IMR-90 (cell line): Measurements from ENCODE around the gene HSPA12A. TPM values are rescaled to one million over a fixed set of nuclear protein-coding genes. Genes with fewer than 3 reads are reported as not detected.

Source experiments
- ATAC-seq: fragments of 200-7000 bp; cut with Tn5 transposase; 2 replicates; pipeline ENCODE4 v1.9.1; 2020; ENCODE audit warnings: low read depth, mild to moderate bottlenecking, moderate library complexity
- BruUV-seq: library from RNA; stranded (reverse); fragments of 400-500 nt; replicated peaks from 2 replicates; lab custom pipeline; 2021; lab: Mats Ljungman, UMichigan
- CTCF ChIA-PET: fragments of 300-600 bp; formaldehyde crosslinking; extraction: SDS; loops from one replicate; lab custom pipeline; 2021; ENCODE audit warnings: antibody characterized with exemption; lab: Yijun Ruan, JAX
- POLR2A ChIA-PET: fragments of 300-600 bp; sonication (Branson Sonifier 250); formaldehyde crosslinking; loops from one replicate; lab custom pipeline; 2022; ENCODE audit warnings: antibody characterized with exemption; ENCODE audit not compliant: unreplicated experiment; lab: Charles Lee
- DNase-seq: peaks from one replicate; pipeline ENCODE4 v3.0.0; 2013
- H2AFZ ChIP-seq: replicated peaks from 2 replicates; pipeline ENCODE3; 2013; ENCODE audit warnings: low read length, mild to moderate bottlenecking; ENCODE audit not compliant: poor library complexity
- H2AK5ac ChIP-seq: 2 replicates; pipeline ENCODE4 v1.6.1; 2013; ENCODE audit warnings: low read depth, low read length, inconsistent platforms
- H2AK9ac ChIP-seq: replicated peaks from 2 replicates; pipeline ENCODE3; 2013; ENCODE audit warnings: mild to moderate bottlenecking, low read depth, low read length, moderate library complexity; ENCODE audit not compliant: poor library complexity
- H2BK120ac ChIP-seq: 2 replicates; pipeline ENCODE4 v1.6.1; 2013; ENCODE audit warnings: low read depth, low read length, inconsistent platforms
- H2BK15ac ChIP-seq: 3 replicates; pipeline ENCODE4 v1.6.1; 2013; ENCODE audit warnings: low read depth, low read length, inconsistent platforms
- H2BK20ac ChIP-seq: 2 replicates; pipeline ENCODE4 v1.6.1; 2013; ENCODE audit warnings: low read depth, mild to moderate bottlenecking, inconsistent platforms, low read length, moderate library complexity
- H2BK5ac ChIP-seq: 2 replicates; pipeline ENCODE4 v1.6.1; 2013; ENCODE audit warnings: mild to moderate bottlenecking, low read depth, low read length, inconsistent platforms; ENCODE audit not compliant: poor library complexity, severe bottlenecking
- H3K14ac ChIP-seq: replicated peaks from 2 replicates; pipeline ENCODE4 v1.6.1; 2013; ENCODE audit warnings: low read depth, low read length, inconsistent platforms
- H3K18ac ChIP-seq: 2 replicates; pipeline ENCODE4 v1.6.1; 2013; ENCODE audit warnings: low read depth, low read length, control low read depth
- H3K23ac ChIP-seq: 2 replicates; pipeline ENCODE4 v1.6.1; 2013; ENCODE audit warnings: low read depth, low read length, inconsistent platforms
- H3K27ac ChIP-seq: 2 replicates; pipeline ENCODE4 v1.5.1; 2013; ENCODE audit warnings: mild to moderate bottlenecking, control low read depth, low read length; ENCODE audit not compliant: insufficient read depth
- H3K27me3 ChIP-seq: 2 replicates; pipeline ENCODE4 v1.6.1; 2013; ENCODE audit warnings: low read length; ENCODE audit not compliant: control insufficient read depth, insufficient read depth
- H3K36me3 ChIP-seq: 2 replicates; pipeline ENCODE4 v1.6.1; 2013; ENCODE audit warnings: low read length, mixed read lengths; ENCODE audit not compliant: control insufficient read depth, insufficient read depth
- H3K4ac ChIP-seq: 2 replicates; pipeline ENCODE4 v1.6.1; 2013; ENCODE audit warnings: low read depth, low read length, inconsistent platforms
- H3K4me1 ChIP-seq: 2 replicates; pipeline ENCODE4 v1.6.1; 2013; ENCODE audit warnings: low read length, mixed read lengths; ENCODE audit not compliant: control insufficient read depth, insufficient read depth
- H3K4me2 ChIP-seq: 2 replicates; pipeline ENCODE4 v1.6.1; 2013; ENCODE audit warnings: low read depth, mild to moderate bottlenecking, control low read depth, low read length, moderate library complexity
- H3K4me3 ChIP-seq: 2 replicates; pipeline ENCODE4 v1.5.1; 2013; ENCODE audit warnings: low read depth, mild to moderate bottlenecking, control low read depth, low read length, moderate library complexity; ENCODE audit not compliant: insufficient read depth
- H3K56ac ChIP-seq: 2 replicates; pipeline ENCODE4 v1.6.1; 2013; ENCODE audit warnings: low read length, inconsistent platforms; ENCODE audit not compliant: insufficient read depth; ENCODE audit errors: extremely low read depth
- H3K79me1 ChIP-seq, 2 experiments: 2 replicates each; pipeline ENCODE4 v1.6.1; 2013; ENCODE audit warnings: low read length in 2 of 2, inconsistent platforms in 1 of 2, low read depth in 1 of 2
- H3K9ac ChIP-seq: 2 replicates; pipeline ENCODE4 v1.6.1; 2013; ENCODE audit warnings: low read depth, low read length, control low read depth
- H3K9me1 ChIP-seq: 2 replicates; pipeline ENCODE4 v1.6.1; 2013; ENCODE audit warnings: low read length, inconsistent platforms; ENCODE audit not compliant: insufficient read depth
- H3K9me3 ChIP-seq: 2 replicates; pipeline ENCODE4 v1.6.1; 2013; ENCODE audit warnings: low read length; ENCODE audit not compliant: control insufficient read depth, insufficient read depth
- H4K20me1 ChIP-seq: 2 replicates; pipeline ENCODE4 v1.6.1; 2013; ENCODE audit warnings: low read length, inconsistent platforms; ENCODE audit not compliant: insufficient read depth
- H4K5ac ChIP-seq: 2 replicates; pipeline ENCODE4 v1.6.1; 2013; ENCODE audit warnings: mild to moderate bottlenecking, low read depth, low read length, control low read depth
- H4K8ac ChIP-seq, 2 experiments: 2 replicates each; pipeline ENCODE4 v1.6.1; 2013; ENCODE audit warnings: low read depth in 2 of 2, low read length in 2 of 2, control low read depth in 1 of 2, inconsistent platforms in 1 of 2
- H4K91ac ChIP-seq: 2 replicates; pipeline ENCODE4 v1.6.1; 2013; ENCODE audit warnings: low read depth, low read length, inconsistent platforms; ENCODE audit not compliant: insufficient read depth
- CHD1 ChIP-seq: IDR thresholded peaks from 2 replicates; pipeline ENCODE4 v1.6.1; 2012; ENCODE audit warnings: low read depth, low read length, improper control_type of control experiment
- FOS ChIP-seq: fragments of 150-350 bp; IDR thresholded peaks from 2 replicates; pipeline ENCODE4 v1.6.1; 2016; ENCODE audit warnings: low read depth, low read length
- MAFK ChIP-seq: IDR thresholded peaks from 2 replicates; pipeline ENCODE4 v1.6.1; 2012; ENCODE audit warnings: low read depth, low read length, improper control_type of control experiment
- MAZ ChIP-seq: IDR thresholded peaks from 2 replicates; pipeline ENCODE4 v1.6.1; 2012; ENCODE audit warnings: low read depth, mild to moderate bottlenecking, low read length, improper control_type of control experiment, moderate library complexity, borderline replicate concordance
- MXI1 ChIP-seq: IDR thresholded peaks from 2 replicates; pipeline ENCODE4 v1.6.1; 2012; ENCODE audit warnings: low read depth, mild to moderate bottlenecking, low read length, moderate library complexity, borderline replicate concordance
- NFE2L2 ChIP-seq: fragments of 150-350 bp; IDR thresholded peaks from 2 replicates; pipeline ENCODE4 v1.6.1; 2016; ENCODE audit warnings: low read depth, mild to moderate bottlenecking, low read length
- POLR2A ChIP-seq: IDR thresholded peaks from 2 replicates; pipeline ENCODE4 v1.6.1; 2012; ENCODE audit warnings: mild to moderate bottlenecking, low read depth, low read length
- RAD21 ChIP-seq: IDR thresholded peaks from 2 replicates; pipeline ENCODE4 v1.6.1; 2012; ENCODE audit warnings: low read length, improper control_type of control experiment
- RCOR1 ChIP-seq: IDR thresholded peaks from 2 replicates; pipeline ENCODE4 v1.6.1; 2012; ENCODE audit warnings: mild to moderate bottlenecking, low read length, improper control_type of control experiment; ENCODE audit not compliant: insufficient replicate concordance
- RFX5 ChIP-seq: IDR thresholded peaks from 2 replicates; pipeline ENCODE4 v1.8.0; 2012; ENCODE audit warnings: low read depth, mild to moderate bottlenecking, low read length, moderate library complexity
- SMC3 ChIP-seq: fragments of 150-350 bp; IDR thresholded peaks from 2 replicates; pipeline ENCODE4 v1.6.1; 2016; ENCODE audit warnings: low read depth, mild to moderate bottlenecking, antibody characterized with exemption, low read length, moderate library complexity
- WGBS, 2 experiments: methylation state at CpG; one replicate each; pipeline versions ENCODE4 v1.1.5 to v1.1.7; 2013; ENCODE audit warnings: missing lambda C conversion rate in 2 of 2; ENCODE audit not compliant: insufficient read length in 1 of 2; ENCODE audit errors: extremely low coverage in 2 of 2; 5-methylcytosine and 5-hydroxymethylcytosine counted together
- dilution Hi-C: fragments of 300-500 bp; cut with HindIII; formaldehyde crosslinking; loops from one replicate; pipeline ENCODE4 v1.14.3; 2018; ENCODE audit warnings: low sequenced_read_pairs; ENCODE audit not compliant: unreplicated experiment
- in situ Hi-C: fragments of 300-500 bp; cut with MboI; formaldehyde crosslinking; loops from 3 replicates; pipeline ENCODE4 v1.14.3; 2019; ENCODE audit warnings: low sequenced_read_pairs, inconsistent platforms, mixed read lengths
- intact Hi-C: fragments of 100-400 bp; cut with micrococcal nuclease; formaldehyde crosslinking; loops from 2 replicates; pipeline ENCODE4 v1.10.0; 2022
- polyA plus RNA-seq, 3 experiments: library from polyadenylated mRNA; depleted of rRNA; stranded (reverse); fragments of >200 nt; gene quantifications; 2 replicates each; pipeline ENCODE4 v1.2.3, GENCODE V29; 2012; ENCODE audit warnings: low replicate concordance in 1 of 3
- total RNA-seq: library from RNA; depleted of rRNA; stranded (reverse); fragments of >200 nt; gene quantifications from 2 replicates; pipeline ENCODE4 v1.2.3, GENCODE V29; 2012
- TF ChIP-seq, protein P1 (sequence below): conservative IDR thresholded peaks from 2 replicates; pipeline ENCODE4 v1.5.1; 2012; ENCODE audit warnings: mild to moderate bottlenecking, low read depth, low read length, improper control_type of control experiment
- TF ChIP-seq, protein P2 (sequence below): fragments of 150-350 bp; IDR thresholded peaks from 2 replicates; pipeline ENCODE4 v1.6.1; 2017; ENCODE audit warnings: mild to moderate bottlenecking, antibody characterized with exemption, low read length, low read depth
- TF ChIP-seq, protein P3 (sequence below): fragments of 150-350 bp; IDR thresholded peaks from 2 replicates; pipeline ENCODE4 v1.6.1; 2016; ENCODE audit warnings: low read depth, mild to moderate bottlenecking, low read length, moderate library complexity, borderline replicate concordance

HSPA12A gene
- total and polyA plus RNA-seq, 2 of the 4 experiments (the other 2 are of a cell fraction), result 16.1 to 16.7 TPM

DNA sequence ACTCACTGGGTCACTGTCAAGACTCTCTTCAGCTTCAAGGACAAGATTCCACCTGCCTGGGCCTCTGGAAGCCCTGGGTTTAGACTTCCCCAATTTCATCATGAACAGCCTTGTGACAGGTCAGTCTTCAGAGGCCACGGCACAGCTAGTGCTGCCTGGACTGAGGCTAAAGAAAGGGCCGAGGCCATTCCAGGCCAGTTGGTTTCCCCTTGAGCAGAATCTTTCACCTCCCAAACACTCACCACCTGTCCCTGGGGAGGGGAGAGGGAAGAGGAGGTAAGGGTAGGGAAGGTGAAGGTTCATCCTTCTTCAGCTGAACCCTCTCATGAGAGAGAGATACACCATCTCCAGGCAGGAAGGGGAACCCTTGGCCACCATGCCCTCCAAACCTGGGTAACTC, 24.3 kb downstream of the HSPA12A start:
- Histone ChIP-seq H2AK9ac (no peak overlapping the region), H3K4ac (no peak overlapping the region), H3K36me3 (no peaks in the 10 kb centered on the region), H2BK15ac (no peak overlapping the region), H2BK5ac (no peak overlapping the region), H4K91ac (no peak overlapping the region), H3K27ac (no peak overlapping the region), H3K18ac (no peak overlapping the region), H4K20me1 (peaks cover 4% of the 10 kb centered on the region; the same call in 1 of the 2 replicates), H4K5ac (no peak overlapping the region), H3K79me1 (peaks cover 36 to 42% of the 10 kb centered on the region in 2 experiments), H2AK5ac (no peak overlapping the region), H3K9me1 (peaks cover 6% of the 10 kb centered on the region), H3K4me2 (no peak overlapping the region), H3K9me3 (no peaks in the 10 kb centered on the region), H3K56ac (no peak overlapping the region), H2AFZ (no peak overlapping the region), H2BK120ac (no peak overlapping the region), H3K4me3 (no peak overlapping the region), H4K8ac (no peak overlapping the region), H3K9ac (no peak overlapping the region), H3K14ac (no peak overlapping the region), H3K23ac (no peak overlapping the region), H3K27me3 (no peaks in the 10 kb centered on the region), H3K4me1 (peaks cover 24% of the 10 kb centered on the region), H2BK20ac (no peak overlapping the region)
- no peak for DNase-seq
- dilution Hi-C loops, result no loop called here
- TF ChIP-seq MXI1, result no peak
- no peak for TF ChIP-seq POLR2A
- no peak for TF ChIP-seq MAZ
- no peak for TF ChIP-seq SMC3
- TF ChIP-seq FOS, result no peak
- TF ChIP-seq, protein P1, sequence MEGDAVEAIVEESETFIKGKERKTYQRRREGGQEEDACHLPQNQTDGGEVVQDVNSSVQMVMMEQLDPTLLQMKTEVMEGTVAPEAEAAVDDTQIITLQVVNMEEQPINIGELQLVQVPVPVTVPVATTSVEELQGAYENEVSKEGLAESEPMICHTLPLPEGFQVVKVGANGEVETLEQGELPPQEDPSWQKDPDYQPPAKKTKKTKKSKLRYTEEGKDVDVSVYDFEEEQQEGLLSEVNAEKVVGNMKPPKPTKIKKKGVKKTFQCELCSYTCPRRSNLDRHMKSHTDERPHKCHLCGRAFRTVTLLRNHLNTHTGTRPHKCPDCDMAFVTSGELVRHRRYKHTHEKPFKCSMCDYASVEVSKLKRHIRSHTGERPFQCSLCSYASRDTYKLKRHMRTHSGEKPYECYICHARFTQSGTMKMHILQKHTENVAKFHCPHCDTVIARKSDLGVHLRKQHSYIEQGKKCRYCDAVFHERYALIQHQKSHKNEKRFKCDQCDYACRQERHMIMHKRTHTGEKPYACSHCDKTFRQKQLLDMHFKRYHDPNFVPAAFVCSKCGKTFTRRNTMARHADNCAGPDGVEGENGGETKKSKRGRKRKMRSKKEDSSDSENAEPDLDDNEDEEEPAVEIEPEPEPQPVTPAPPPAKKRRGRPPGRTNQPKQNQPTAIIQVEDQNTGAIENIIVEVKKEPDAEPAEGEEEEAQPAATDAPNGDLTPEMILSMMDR, result no peak
- no peak for TF ChIP-seq NFE2L2
- TF ChIP-seq RAD21, result no peak
- TF ChIP-seq, protein P2, sequence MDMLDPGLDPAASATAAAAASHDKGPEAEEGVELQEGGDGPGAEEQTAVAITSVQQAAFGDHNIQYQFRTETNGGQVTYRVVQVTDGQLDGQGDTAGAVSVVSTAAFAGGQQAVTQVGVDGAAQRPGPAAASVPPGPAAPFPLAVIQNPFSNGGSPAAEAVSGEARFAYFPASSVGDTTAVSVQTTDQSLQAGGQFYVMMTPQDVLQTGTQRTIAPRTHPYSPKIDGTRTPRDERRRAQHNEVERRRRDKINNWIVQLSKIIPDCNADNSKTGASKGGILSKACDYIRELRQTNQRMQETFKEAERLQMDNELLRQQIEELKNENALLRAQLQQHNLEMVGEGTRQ, result no peak
- TF ChIP-seq RCOR1, result no peak
- no peak for TF ChIP-seq MAFK
- no peak for TF ChIP-seq CHD1
- TF ChIP-seq, protein P3, sequence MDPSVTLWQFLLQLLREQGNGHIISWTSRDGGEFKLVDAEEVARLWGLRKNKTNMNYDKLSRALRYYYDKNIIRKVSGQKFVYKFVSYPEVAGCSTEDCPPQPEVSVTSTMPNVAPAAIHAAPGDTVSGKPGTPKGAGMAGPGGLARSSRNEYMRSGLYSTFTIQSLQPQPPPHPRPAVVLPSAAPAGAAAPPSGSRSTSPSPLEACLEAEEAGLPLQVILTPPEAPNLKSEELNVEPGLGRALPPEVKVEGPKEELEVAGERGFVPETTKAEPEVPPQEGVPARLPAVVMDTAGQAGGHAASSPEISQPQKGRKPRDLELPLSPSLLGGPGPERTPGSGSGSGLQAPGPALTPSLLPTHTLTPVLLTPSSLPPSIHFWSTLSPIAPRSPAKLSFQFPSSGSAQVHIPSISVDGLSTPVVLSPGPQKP, result no peak
- no peak for TF ChIP-seq RFX5
- ChIA-PET POLR2A (no interaction called here), CTCF (no interaction called here)
- ATAC-seq, result no peak
- in situ Hi-C loops, result no loop called here
- intact Hi-C loops, result no loop called here
- BruUV-seq, result no TSS peak
- no CpG with 5 or more reads among the region's 2 CpGs for WGBS, 2 experiments
